ENCODE results near the gene TMEM59. TPM values are rescaled to one million over a fixed set of nuclear protein-coding genes. Genes with fewer than 3 reads are reported as not detected.

TMEM59 gene
- total RNA-seq, 1 experiment from 2014 or later: 192 TPM

DNA sequence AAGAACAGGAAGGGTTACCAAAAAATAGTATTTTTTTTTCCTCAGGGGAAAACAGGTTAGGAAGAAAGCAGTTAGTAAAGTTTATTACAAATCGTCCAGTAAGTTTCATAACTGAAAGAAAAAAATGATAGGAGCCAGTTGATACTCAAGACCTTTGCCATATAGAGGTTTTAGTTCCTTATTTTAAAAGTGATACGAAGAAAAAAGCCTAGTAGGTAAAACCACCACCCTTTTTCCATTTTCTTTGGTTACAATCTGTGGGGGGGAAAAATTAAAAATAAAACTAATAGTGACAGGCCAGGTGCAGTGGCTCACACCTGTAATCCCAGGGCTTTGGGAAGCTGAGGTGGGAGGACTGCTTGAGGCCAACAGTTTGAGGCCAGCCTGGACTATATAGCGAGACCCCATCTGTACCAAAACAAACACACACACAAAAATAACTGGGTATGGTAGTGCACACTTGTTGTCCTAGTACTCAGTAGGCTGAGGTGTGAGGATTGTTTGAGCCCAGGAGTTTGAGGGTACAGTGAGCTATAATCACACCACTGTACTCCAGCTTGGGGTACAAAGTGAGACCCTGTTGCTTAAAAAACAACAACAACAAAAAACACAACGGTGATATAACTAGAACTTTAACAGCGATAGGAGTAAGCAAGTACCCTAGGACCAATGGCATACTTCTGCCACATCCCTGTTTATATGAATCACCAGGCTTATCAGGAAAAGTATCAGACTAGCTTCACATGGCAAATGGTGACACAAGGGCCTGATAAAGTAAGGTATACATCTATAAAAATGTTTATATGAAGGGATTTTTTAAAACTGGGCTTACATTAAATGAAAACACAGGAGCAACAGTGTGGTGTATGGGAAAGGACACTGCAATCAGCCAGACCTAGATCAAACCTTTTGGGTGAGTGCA is 5.4 kb downstream of the TMEM59 start:
- Mint-ChIP-seq H3K27me3 (ENCODE audit: insufficient read depth, unreplicated experiment) (no peaks in the 10 kb centered on the region), H3K9me3 (ENCODE audit: unreplicated experiment) (no peaks in the 10 kb centered on the region), H3K4me3 (ENCODE audit: unreplicated experiment) (no peak overlapping the region), H3K27ac (ENCODE audit: low read depth, unreplicated experiment) (no peak overlapping the region), H3K36me3 (ENCODE audit: insufficient read depth, unreplicated experiment) (peaks cover 24% of the 10 kb centered on the region), H3K4me1 (ENCODE audit: insufficient read depth, unreplicated experiment) (peaks cover 6% of the 10 kb centered on the region)
- no peak for DNase-seq (ENCODE audit: unreplicated experiment)
- BruUV-seq (replicated peaks): no TSS peak
- TF ChIP-seq, protein P1, sequence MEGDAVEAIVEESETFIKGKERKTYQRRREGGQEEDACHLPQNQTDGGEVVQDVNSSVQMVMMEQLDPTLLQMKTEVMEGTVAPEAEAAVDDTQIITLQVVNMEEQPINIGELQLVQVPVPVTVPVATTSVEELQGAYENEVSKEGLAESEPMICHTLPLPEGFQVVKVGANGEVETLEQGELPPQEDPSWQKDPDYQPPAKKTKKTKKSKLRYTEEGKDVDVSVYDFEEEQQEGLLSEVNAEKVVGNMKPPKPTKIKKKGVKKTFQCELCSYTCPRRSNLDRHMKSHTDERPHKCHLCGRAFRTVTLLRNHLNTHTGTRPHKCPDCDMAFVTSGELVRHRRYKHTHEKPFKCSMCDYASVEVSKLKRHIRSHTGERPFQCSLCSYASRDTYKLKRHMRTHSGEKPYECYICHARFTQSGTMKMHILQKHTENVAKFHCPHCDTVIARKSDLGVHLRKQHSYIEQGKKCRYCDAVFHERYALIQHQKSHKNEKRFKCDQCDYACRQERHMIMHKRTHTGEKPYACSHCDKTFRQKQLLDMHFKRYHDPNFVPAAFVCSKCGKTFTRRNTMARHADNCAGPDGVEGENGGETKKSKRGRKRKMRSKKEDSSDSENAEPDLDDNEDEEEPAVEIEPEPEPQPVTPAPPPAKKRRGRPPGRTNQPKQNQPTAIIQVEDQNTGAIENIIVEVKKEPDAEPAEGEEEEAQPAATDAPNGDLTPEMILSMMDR (IDR thresholded peaks at IDR 0.05; ENCODE audit: unreplicated experiment): no peak
- intact Hi-C loops (cut with micrococcal nuclease): no loop called here
- POLR2A ChIA-PET: interaction anchor here (1.7 kb wide), 1 partner anchor 11 kb away, joined by 6 read pairs; no protein-coding TSS in a partner anchor
- CTCF ChIA-PET: interaction anchor here (0.8 to 1.1 kb wide), 5 partner anchors 8 to 442 kb away, joined by 3 to 8 read pairs (median 4); partner anchors contain the start of gene LRRC42

DNA sequence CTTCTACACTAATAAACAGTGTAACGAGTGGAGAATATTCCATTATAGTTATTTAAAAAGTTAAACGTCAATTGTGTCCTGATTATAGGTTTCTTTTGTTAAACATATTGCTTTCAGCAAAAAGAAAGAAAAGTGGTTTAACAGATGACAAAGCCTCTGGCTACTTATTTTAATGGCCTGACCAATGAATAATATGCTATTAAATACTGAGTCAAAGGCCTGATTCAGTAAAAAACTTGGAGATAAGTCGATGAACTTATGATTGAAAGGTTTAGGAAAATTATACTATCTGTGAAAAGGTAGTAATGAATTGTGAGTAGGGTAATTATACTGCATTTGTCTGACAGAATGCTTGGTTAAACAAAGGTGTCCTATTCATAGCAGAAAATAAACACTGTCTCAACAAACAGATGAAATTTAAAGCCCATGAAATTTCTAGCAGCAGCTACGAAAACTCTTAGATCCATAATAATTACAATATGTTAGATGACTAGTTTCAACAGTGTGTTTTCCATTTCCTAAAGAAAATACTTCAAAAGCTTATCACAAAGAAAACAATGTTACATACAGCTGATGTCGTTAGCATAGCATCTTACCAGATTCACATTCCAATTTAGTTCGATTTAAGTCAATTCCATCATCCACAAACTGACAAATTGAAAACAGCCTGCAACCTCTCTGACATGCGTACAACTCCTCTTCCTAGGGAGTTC is 6.2 kb downstream of the TMEM59 start:
- no TSS peak for BruUV-seq (replicated peaks)
- CTCF ChIA-PET: no interaction called here
- POLR2A ChIA-PET: no interaction called here
- intact Hi-C loops (cut with micrococcal nuclease): no loop called here
- Mint-ChIP-seq H3K4me3 (ENCODE audit: unreplicated experiment) (no peak overlapping the region), H3K9me3 (ENCODE audit: unreplicated experiment) (no peaks in the 10 kb centered on the region), H3K27ac (ENCODE audit: low read depth, unreplicated experiment) (no peak overlapping the region), H3K36me3 (ENCODE audit: insufficient read depth, unreplicated experiment) (peaks cover 32% of the 10 kb centered on the region), H3K4me1 (ENCODE audit: insufficient read depth, unreplicated experiment) (peaks cover 6% of the 10 kb centered on the region), H3K27me3 (ENCODE audit: insufficient read depth, unreplicated experiment) (no peaks in the 10 kb centered on the region)
- no peak for DNase-seq (ENCODE audit: unreplicated experiment)
- TF ChIP-seq, protein P1 (IDR thresholded peaks at IDR 0.05; ENCODE audit: unreplicated experiment): no peak

DNA sequence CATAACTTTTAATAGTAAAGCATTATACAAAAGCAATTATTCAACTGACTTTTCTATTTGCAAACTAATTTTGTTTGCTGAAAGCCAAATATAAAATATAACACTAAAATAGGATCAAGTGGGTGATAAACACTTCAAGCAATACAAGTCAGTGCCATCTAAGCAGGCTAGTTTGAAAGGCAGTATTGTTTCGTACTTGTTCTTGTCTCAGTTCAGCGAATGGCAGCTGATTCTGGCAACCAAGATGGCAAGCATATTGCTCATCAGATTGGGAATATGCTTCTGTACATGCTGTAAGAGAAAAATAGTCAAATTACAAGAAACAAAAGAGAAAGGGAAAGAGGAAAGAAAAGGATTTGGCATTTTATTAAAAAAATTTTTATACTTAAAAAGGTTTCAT is 7.5 kb downstream of the TMEM59 start:
- no peak overlapping the region for H3K4me3 Mint-ChIP-seq (ENCODE audit: unreplicated experiment)
- H3K9me3 Mint-ChIP-seq (ENCODE audit: unreplicated experiment): no peaks in the 10 kb centered on the region
- TF ChIP-seq, protein P1 (IDR thresholded peaks at IDR 0.05; ENCODE audit: unreplicated experiment): no peak
- H3K27ac Mint-ChIP-seq (ENCODE audit: low read depth, unreplicated experiment): no peak overlapping the region
- peaks cover 6% of the 10 kb centered on the region for H3K4me1 Mint-ChIP-seq (ENCODE audit: insufficient read depth, unreplicated experiment)
- intact Hi-C loops (cut with micrococcal nuclease): no loop called here
- H3K36me3 Mint-ChIP-seq (ENCODE audit: insufficient read depth, unreplicated experiment): peaks cover 45% of the 10 kb centered on the region
- CTCF ChIA-PET: interaction anchor here (0.6 kb wide), 2 partner anchors 120 to 135 kb away, joined by 3 to 5 read pairs; no protein-coding TSS in a partner anchor
- no peak for DNase-seq (ENCODE audit: unreplicated experiment)
- no peaks in the 10 kb centered on the region for H3K27me3 Mint-ChIP-seq (ENCODE audit: insufficient read depth, unreplicated experiment)
- POLR2A ChIA-PET: interaction anchor here (0.8 to 1.4 kb wide), 3 partner anchors 9 to 100 kb away, joined by 3 read pairs; partner anchors contain the start of genes IFT25 and LRRC42
- no TSS peak for BruUV-seq (replicated peaks)

DNA sequence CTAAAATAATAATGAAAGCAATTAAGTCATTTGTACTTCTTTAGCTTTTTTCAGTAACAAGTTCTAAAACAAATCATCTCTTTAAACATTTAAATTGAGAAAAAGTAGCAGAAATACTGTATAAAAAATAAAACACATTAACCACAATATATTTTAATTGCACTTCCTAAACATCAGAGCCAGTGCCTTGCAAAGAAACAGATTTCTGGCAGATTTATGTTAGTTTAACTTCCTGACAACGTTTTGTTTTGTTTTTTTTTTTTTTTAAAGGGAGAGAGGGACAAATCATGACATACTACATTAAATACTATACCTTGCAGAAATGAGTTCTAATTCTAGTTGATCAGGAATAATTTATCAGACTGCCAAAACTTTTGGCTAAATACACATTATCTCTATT is 11.2 kb downstream of the TMEM59 start:
- H3K36me3 Mint-ChIP-seq (ENCODE audit: insufficient read depth, unreplicated experiment): peaks cover 74% of the 10 kb centered on the region
- DNase-seq (ENCODE audit: unreplicated experiment): no peak
- no peaks in the 10 kb centered on the region for H3K27me3 Mint-ChIP-seq (ENCODE audit: insufficient read depth, unreplicated experiment)
- no peak overlapping the region for H3K27ac Mint-ChIP-seq (ENCODE audit: low read depth, unreplicated experiment)
- no TSS peak for BruUV-seq (replicated peaks)
- ChIA-PET POLR2A (interaction anchor here (0.6 to 6.3 kb wide), 3 partner anchors 10 to 522 kb away, joined by 3 to 30 read pairs (median 4); partner anchors contain the start of genes TCEANC2 and TMEM59), CTCF (interaction anchor here (0.5 to 0.9 kb wide), 2 partner anchors 10 to 44 kb away, joined by 3 read pairs; no protein-coding TSS in a partner anchor)
- H3K9me3 Mint-ChIP-seq (ENCODE audit: unreplicated experiment): no peaks in the 10 kb centered on the region
- TF ChIP-seq, protein P1 (IDR thresholded peaks at IDR 0.05; ENCODE audit: unreplicated experiment): no peak
- intact Hi-C loops (cut with micrococcal nuclease): no loop called here
- H3K4me1 Mint-ChIP-seq (ENCODE audit: insufficient read depth, unreplicated experiment): peaks cover 13% of the 10 kb centered on the region
- H3K4me3 Mint-ChIP-seq (ENCODE audit: unreplicated experiment): no peak overlapping the region

Data from MCF 10A (cell line).